Chondrocyte (in vitro differentiated cells): ENCODE results near the gene KLF12. TPM values are rescaled to one million over a fixed set of nuclear protein-coding genes. Genes with fewer than 3 reads are reported as not detected.

Experiments used
- DNase-seq: peaks from one replicate; pipeline ENCODE4 v3.0.0; 2021; ENCODE audit warnings: mixed read lengths, low spot score
- H3K27ac Mint-ChIP-seq: one replicate; pipeline ENCODE4 v1.8.0; 2021; ENCODE audit warnings: mild to moderate bottlenecking, moderate library complexity, mixed read lengths; ENCODE audit not compliant: unreplicated experiment
- H3K27me3 Mint-ChIP-seq: 2 replicates; pipeline ENCODE4 v1.8.0; 2021; ENCODE audit warnings: low read depth, mixed read lengths
- H3K36me3 Mint-ChIP-seq: 2 replicates; pipeline ENCODE4 v1.8.0; 2021; ENCODE audit warnings: low read depth, mixed read lengths
- H3K4me1 Mint-ChIP-seq: 2 replicates; pipeline ENCODE4 v1.8.0; 2021; ENCODE audit warnings: low read depth, mild to moderate bottlenecking, mixed read lengths
- H3K4me3 Mint-ChIP-seq: one replicate; pipeline ENCODE4 v1.8.0; 2021; ENCODE audit warnings: mild to moderate bottlenecking, moderate library complexity, mixed read lengths; ENCODE audit not compliant: unreplicated experiment
- H3K9me3 Mint-ChIP-seq: 2 replicates; pipeline ENCODE4 v1.8.0; 2021; ENCODE audit warnings: low read depth, mixed read lengths
- CTCF ChIP-seq: fragments of 200-600 bp; sonication (generic); IDR thresholded peaks from 2 replicates; pipeline ENCODE4 v1.5.0; 2021; ENCODE audit warnings: antibody characterized with exemption, mild to moderate bottlenecking, moderate library complexity
- total RNA-seq: library from RNA; stranded (reverse); gene quantifications from 3 replicates; pipeline ENCODE4 v1.2.1, GENCODE V29; 2021

KLF12 gene
- total RNA-seq, 1 donor from 2014 or later: 29.0 TPM

DNA sequence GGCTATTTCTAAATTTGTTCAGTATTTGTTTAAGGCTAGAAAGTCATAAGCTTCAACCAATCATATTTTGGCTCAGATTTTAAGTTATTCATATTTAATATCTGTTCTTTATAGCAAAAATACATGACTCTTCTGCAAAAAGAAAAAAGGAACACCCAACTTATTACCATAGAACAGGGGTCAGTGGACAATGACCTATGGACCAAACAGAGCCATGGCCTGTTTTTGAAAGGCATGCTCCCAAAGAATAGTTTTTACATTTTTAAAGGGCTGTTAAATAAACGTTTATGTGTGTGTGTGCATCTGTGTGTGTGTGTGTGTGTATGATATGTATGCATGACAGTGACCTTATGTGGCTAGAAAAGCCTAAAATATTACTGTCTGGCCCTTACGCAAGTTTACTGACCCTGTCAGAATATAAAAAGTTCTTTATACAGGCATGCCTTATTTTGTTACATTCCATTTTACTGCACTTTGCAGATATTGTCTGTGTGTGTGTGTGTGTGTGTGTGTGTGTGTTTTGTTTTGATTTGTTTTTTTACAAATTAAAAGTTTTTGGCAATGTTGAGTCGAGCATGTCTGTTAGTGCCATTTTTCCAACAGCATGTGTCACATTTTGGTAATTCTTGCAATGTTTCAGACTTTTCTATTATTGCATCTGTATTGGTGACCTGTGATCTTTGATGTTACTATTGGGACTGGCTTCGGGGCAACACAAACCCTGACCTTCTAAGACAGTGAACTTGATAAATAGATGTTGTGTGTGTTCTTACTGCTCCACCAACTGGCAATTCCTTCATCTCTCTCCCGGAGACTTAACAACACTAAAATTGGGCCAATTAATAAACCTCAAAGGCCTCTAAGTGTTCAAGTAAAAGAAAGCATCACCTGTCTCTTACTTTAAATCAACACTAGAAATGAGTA, 22.0 kb downstream of the KLF12 start:
- Mint-ChIP-seq H3K27me3 (no peaks in the 10 kb centered on the region), H3K27ac (peak overlapping the region; percentile 51), H3K36me3 (peaks cover 3% of the 10 kb centered on the region), H3K9me3 (peaks cover 6% of the 10 kb centered on the region), H3K4me3 (no peak overlapping the region), H3K4me1 (peaks cover 62% of the 10 kb centered on the region)
- no peak for TF ChIP-seq CTCF
- no peak for DNase-seq

DNA sequence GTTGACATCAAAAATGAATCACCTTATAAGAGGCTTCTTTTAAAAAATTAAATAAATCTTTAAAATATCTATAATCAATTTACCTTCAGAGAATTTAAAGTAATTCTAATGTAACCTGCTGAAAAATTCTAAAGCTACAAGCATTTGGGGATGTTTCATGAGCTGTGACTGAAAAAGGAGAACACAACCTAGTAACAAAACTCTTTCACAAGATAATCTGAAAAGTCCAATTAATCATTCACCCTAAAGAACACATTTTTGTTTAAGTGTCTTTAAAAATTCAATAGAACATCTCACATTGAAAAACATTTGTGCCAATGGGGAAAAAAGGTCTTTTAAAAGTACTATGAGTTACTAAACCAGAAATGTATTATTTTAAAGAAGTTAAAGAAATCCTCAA, 22.8 kb downstream of the KLF12 start:
- Mint-ChIP-seq H3K27ac (peak overlapping the region; percentile 51), H3K36me3 (peaks cover 3% of the 10 kb centered on the region), H3K4me1 (peaks cover 60% of the 10 kb centered on the region)

DNA sequence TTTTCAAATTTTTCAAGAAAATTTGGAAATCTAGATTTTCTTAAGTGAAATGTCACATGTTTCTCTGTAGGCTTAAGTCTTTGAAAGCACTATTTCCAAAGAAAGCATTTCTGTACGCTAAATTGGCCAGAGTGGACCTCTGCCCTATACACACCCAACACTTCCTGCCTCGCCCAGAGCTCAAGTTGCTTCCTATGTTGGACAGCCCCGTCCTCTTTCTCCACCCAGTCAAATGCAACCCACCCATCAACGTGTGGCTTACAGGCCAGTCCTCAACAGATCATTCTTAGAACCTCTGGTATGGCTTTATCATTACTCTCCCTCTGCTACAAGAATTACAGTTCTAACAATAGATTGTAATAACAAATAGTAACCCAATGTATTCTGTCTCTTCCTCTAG, 24.2 kb downstream of the KLF12 start:
- Mint-ChIP-seq H3K4me3 (no peak overlapping the region), H3K27me3 (no peaks in the 10 kb centered on the region), H3K27ac (no peak overlapping the region), H3K9me3 (peaks cover 4% of the 10 kb centered on the region), H3K36me3 (peaks cover 3% of the 10 kb centered on the region), H3K4me1 (peaks cover 53% of the 10 kb centered on the region)
- TF ChIP-seq CTCF: no peak
- DNase-seq: no peak

More for the DNA sequence above, 22.8 kb downstream of the KLF12 start:
- Mint-ChIP-seq H3K27me3 (no peaks in the 10 kb centered on the region), H3K4me3 (no peak overlapping the region), H3K9me3 (peaks cover 6% of the 10 kb centered on the region)
- TF ChIP-seq CTCF: no peak
- DNase-seq: no peak

DNA sequence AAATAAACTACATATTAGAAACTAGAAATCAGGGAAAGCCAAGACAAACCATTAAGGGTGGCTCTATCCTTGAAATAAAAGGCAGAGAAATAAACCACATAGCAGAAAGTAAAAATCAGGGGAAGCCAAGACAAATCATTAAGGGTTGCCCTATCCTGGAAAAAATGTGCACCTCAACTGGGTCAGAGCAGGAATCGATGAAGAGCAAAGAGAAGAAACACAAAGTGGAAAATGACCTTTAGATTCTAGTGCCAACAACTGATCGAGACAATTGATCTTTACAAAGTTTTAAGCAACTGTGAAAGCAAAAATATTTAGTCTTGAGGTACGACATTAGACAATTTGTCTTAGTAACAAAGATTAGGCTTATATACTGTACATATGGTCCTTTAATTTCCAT, 26.6 kb downstream of the KLF12 start:
- no peak for TF ChIP-seq CTCF
- Mint-ChIP-seq H3K4me3 (no peak overlapping the region), H3K36me3 (peaks cover 2% of the 10 kb centered on the region), H3K27ac (no peak overlapping the region), H3K9me3 (peaks cover 4% of the 10 kb centered on the region), H3K27me3 (no peaks in the 10 kb centered on the region), H3K4me1 (peaks cover 54% of the 10 kb centered on the region)
- no peak for DNase-seq

GRCh38 chr13:74105871-74106270, 28.3 kb downstream of the KLF12 start:
- Mint-ChIP-seq H3K27me3 (no peaks in the 10 kb centered on the region), H3K4me3 (no peak overlapping the region), H3K9me3 (peaks cover 11% of the 10 kb centered on the region), H3K27ac (no peak overlapping the region), H3K4me1 (peaks cover 45% of the 10 kb centered on the region), H3K36me3 (peaks cover 8% of the 10 kb centered on the region)
- DNase-seq: no peak
- TF ChIP-seq CTCF: no peak
